HL-60 (cell line): ENCODE measurements around the gene RAMP3.
A peak's percentile ranks its signal among the peaks of the same experiment; 100 is the strongest.

Experiments used
- DNase-seq, 2 experiments: peaks; one replicate each; pipeline ENCODE4 v3.0.0-alpha.2; 2010 to 2020; ENCODE audit warnings: low read depth in 1 of 2, low spot score in 1 of 2
- H3K27ac ChIP-seq: fragments of 250-450 bp; sonication (Bioruptor Pico); replicated peaks from 2 replicates; pipeline ENCODE4 v1.5.1; 2020; ENCODE audit warnings: mild to moderate bottlenecking, moderate library complexity
- H3K27me3 ChIP-seq: fragments of 250-450 bp; sonication (Bioruptor Pico); 2 replicates; pipeline ENCODE4 v1.5.1; 2021; ENCODE audit warnings: mild to moderate bottlenecking, moderate library complexity; ENCODE audit not compliant: insufficient read depth, poor library complexity, severe bottlenecking
- H3K4me3 ChIP-seq: replicated peaks from 2 replicates; pipeline ENCODE4 v1.5.1; 2011; ENCODE audit warnings: mild to moderate bottlenecking, control low read depth, low read length; ENCODE audit not compliant: insufficient read depth
- GABPA ChIP-seq: IDR thresholded peaks from 2 replicates; pipeline ENCODE4 v1.6.1; 2012; ENCODE audit warnings: low read depth
- POLR2AphosphoS5 ChIP-seq: IDR thresholded peaks from 2 replicates; pipeline ENCODE4 v1.6.1; 2012; ENCODE audit warnings: low read depth
- SPI1 ChIP-seq: IDR thresholded peaks from 2 replicates; pipeline ENCODE4 v1.6.1; 2012; ENCODE audit warnings: low read depth, mild to moderate bottlenecking, borderline replicate concordance
- TF ChIP-seq, protein P1 (sequence below): IDR thresholded peaks from 2 replicates; pipeline ENCODE4 v1.6.1; 2012; ENCODE audit warnings: low read depth; ENCODE audit not compliant: insufficient replicate concordance
- TF ChIP-seq, protein P2 (sequence below): IDR thresholded peaks from one replicate; pipeline ENCODE4 v1.5.1; 2011; ENCODE audit warnings: low read length, control low read depth, inconsistent platforms; ENCODE audit not compliant: insufficient read depth

RAMP3 gene

DNA sequence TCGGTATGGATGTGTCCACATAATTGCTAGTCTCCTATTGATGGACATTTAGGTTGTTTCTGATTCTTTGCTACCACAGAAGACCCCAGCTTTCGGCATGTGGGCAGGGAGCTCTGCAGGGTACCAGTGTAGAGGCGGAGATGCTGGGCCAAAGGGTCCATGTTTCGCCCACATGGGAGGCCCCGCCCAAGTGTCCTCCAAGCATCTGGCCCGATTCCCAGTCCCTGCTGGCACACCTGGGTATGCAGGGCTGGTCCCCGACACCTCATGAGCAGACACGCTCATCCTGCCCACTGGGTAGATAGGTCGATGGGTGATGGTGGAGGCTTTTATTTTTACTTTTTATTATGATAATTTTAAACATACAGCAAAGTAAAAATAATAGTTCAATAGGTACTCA lies 26.7 kb upstream of the RAMP3 start:
- TF ChIP-seq POLR2AphosphoS5 (no peak), GABPA (no peak), SPI1 (no peak)
- TF ChIP-seq, protein P1, sequence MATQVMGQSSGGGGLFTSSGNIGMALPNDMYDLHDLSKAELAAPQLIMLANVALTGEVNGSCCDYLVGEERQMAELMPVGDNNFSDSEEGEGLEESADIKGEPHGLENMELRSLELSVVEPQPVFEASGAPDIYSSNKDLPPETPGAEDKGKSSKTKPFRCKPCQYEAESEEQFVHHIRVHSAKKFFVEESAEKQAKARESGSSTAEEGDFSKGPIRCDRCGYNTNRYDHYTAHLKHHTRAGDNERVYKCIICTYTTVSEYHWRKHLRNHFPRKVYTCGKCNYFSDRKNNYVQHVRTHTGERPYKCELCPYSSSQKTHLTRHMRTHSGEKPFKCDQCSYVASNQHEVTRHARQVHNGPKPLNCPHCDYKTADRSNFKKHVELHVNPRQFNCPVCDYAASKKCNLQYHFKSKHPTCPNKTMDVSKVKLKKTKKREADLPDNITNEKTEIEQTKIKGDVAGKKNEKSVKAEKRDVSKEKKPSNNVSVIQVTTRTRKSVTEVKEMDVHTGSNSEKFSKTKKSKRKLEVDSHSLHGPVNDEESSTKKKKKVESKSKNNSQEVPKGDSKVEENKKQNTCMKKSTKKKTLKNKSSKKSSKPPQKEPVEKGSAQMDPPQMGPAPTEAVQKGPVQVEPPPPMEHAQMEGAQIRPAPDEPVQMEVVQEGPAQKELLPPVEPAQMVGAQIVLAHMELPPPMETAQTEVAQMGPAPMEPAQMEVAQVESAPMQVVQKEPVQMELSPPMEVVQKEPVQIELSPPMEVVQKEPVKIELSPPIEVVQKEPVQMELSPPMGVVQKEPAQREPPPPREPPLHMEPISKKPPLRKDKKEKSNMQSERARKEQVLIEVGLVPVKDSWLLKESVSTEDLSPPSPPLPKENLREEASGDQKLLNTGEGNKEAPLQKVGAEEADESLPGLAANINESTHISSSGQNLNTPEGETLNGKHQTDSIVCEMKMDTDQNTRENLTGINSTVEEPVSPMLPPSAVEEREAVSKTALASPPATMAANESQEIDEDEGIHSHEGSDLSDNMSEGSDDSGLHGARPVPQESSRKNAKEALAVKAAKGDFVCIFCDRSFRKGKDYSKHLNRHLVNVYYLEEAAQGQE: no peak
- TF ChIP-seq, protein P2, sequence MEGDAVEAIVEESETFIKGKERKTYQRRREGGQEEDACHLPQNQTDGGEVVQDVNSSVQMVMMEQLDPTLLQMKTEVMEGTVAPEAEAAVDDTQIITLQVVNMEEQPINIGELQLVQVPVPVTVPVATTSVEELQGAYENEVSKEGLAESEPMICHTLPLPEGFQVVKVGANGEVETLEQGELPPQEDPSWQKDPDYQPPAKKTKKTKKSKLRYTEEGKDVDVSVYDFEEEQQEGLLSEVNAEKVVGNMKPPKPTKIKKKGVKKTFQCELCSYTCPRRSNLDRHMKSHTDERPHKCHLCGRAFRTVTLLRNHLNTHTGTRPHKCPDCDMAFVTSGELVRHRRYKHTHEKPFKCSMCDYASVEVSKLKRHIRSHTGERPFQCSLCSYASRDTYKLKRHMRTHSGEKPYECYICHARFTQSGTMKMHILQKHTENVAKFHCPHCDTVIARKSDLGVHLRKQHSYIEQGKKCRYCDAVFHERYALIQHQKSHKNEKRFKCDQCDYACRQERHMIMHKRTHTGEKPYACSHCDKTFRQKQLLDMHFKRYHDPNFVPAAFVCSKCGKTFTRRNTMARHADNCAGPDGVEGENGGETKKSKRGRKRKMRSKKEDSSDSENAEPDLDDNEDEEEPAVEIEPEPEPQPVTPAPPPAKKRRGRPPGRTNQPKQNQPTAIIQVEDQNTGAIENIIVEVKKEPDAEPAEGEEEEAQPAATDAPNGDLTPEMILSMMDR: no peak
- no peak for DNase-seq
- H3K4me3 ChIP-seq: no peak overlapping the region
- H3K27ac ChIP-seq: no peak overlapping the region
- no peaks in the 10 kb centered on the region for H3K27me3 ChIP-seq

DNA sequence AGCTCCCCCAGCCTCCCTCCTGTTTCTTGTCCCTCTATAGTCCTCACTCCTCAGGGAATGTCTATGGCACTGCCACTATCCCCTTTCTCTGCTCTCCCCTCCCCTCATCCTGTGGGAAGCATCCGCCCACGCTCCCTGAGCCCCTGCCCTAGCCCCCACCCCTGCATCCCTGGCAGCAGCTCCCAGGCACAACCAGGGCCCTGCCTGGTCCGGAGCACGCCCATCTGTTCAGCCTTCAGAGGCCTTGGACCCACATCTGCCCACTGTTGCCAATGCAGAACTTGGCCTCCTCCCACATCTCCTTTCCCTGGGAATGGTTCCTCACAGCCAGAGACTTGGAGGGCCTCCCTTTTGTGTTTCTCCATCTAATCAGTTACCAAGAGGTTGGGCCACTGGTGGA lies 25.7 kb upstream of the RAMP3 start:
- DNase-seq: no peak
- Histone ChIP-seq H3K27me3 (no peaks in the 10 kb centered on the region), H3K4me3 (no peak overlapping the region), H3K27ac (no peak overlapping the region)
- TF ChIP-seq POLR2AphosphoS5 (no peak), SPI1 (no peak), GABPA (no peak)
- TF ChIP-seq, protein P1: no peak
- TF ChIP-seq, protein P2: no peak

DNA sequence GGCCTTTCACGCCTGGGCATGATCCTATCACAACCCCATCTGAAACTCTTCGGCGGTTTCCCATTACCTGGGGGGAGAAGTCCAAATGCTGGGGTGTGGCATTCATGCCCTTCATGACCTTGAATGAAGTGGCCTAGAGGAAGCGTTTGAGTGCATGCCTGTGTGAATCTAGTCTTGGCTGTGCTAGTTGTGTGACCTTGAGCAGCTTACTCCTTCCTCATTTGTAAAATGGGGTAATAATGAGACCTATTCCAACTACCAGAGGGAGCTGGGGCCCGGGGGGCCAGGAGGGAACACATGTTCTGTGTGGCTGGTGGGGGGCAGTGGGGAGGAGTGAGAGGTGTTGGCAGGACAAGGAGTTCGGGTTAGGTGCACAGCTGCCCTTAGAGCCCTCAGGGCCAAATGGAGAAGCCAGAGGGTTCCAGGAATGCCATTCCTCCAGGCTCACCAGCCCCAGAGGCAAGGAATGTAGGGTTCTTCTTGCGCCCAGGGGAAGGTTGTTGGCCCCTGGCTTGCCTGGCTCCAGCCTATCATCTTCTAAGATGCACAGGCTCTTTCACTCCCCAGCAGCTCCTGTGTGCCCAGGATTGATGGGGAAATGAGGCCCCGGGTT lies 24.8 kb upstream of the RAMP3 start:
- no peaks in the 10 kb centered on the region for H3K27me3 ChIP-seq
- H3K4me3 ChIP-seq: no peak overlapping the region
- 0 out of 2 replicates have a peak overlapping the region, but pooled peaks have one; percentile 5 for H3K27ac ChIP-seq
- peak in 1 of 2 experiments; percentile 53 for DNase-seq
- TF ChIP-seq POLR2AphosphoS5 (no peak), SPI1 (no peak), GABPA (no peak)
- TF ChIP-seq, protein P1: no peak
- TF ChIP-seq, protein P2: no peak
